ENCODE results near the gene GPBAR1.

The GPBAR1 gene, protein sequence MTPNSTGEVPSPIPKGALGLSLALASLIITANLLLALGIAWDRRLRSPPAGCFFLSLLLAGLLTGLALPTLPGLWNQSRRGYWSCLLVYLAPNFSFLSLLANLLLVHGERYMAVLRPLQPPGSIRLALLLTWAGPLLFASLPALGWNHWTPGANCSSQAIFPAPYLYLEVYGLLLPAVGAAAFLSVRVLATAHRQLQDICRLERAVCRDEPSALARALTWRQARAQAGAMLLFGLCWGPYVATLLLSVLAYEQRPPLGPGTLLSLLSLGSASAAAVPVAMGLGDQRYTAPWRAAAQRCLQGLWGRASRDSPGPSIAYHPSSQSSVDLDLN

DNA sequence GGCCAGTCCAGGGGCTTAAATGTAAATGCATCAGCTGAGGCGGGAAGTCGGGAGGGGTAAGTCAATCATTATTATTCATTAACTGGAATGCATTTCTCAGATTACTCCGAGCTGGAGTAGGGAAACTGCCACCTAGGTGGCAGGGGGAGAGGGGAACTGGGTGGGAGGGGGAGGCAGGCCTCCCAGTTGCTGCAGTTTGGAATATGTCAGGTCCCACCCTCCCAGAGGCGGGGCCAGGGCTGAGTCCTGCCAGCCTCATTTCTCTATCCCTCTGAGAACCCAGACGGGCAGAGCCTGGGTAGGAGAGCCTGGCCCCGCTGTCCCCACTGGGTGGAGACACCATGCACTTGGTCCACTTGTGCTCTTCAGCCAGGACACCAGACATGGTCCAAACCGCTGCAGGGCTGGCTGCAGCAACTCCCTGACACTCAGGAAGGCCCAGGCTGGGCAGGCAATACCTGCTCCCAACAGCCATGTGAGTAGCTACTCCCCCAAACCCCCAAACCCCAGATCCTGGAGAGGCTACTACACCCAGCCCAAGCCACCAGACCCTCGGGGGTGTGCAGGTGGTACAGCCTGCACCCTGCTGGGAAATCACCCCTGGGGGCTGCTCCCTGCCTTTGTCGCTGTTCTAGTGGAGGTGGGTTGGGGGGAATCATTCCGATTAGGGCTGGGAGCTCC is at the start of gene GPBAR1:
Gene GPBAR1 (plus strand): TSS at position 274 of the 681 bp plus-strand sequence. CDS start 1,710 bp downstream, outside the sequence.
- DNase-seq = no peak

DNA sequence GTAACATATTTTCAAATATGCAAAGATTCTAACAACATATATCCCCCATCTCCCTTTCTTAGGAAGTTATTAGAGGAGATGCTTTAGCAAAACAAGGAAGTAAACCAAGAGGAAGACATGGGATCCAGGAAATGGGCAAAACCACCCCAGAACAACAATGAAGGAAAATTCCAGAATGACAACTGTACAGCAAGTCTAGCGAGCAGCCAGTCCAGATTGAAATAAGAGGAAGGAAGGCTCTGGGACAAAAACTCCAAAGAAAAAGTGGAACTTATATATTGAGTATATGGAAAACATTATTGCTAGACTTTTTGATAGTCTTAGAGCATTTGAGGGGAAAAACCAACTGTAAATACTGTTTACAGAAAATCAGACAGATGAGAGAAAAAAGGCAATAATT is 46.7 kb upstream of the GPBAR1 start:
- DNase-seq = no peak

DNA sequence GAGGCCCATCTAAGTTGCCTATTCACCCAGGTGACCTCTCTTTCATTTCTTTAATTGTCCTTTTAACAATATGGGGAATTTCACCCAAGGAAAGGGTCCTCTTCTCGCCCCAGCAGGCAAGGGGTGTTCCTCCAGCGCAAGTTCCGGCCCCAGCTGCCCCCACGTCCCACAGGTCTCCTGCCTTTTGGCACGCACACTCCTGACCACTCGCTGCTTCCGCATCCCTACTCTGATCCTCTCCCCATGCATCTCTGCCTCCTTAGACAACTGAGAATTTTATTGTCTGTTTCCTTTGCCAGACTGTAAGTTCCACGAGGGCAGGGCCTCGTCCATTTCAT is 44.5 kb upstream of the GPBAR1 start:
- peak in 2 of 14 donors; percentile 36 to 55 for DNase-seq

DNA sequence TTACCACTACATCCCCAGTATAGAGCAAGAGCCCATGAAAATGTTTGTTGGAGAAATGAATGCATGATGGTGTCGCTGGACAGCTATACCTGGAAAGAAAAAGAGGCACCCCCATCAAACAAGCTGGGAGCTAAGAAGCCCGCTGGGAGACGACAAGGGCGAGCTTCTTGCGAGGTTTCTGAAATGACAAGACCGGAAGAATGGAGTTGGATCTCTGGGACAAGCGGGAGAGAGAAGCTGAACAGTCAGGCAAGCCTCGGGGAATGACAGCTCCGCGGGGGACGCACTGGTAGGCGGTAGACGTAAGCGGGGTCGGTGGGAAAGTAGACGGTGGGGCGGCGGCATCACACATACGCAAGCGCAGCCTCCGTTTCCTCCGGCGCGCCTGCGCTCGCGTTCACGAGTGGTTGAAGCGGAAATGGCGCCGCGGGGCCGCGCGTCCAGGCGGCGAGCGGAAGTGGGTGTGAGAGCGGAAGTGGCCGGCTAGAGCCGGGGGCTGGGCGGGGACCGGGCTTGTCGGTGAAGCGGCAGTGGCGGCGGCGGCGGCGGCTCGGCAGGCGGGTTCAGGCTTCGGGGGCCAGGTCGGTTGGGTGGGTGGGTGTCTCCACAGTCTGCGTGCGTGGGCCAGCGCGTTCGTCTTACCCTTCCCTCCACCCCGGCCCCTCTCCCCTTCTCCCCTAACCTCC is 44.0 kb upstream of the GPBAR1 start, which contains the start of gene ARPC2:
Gene ARPC2 (plus strand): TSS at position 516 of the 686 bp plus-strand sequence. CDS start 282 bp downstream, outside the sequence.
- DNase-seq = peak; percentile 53 to 95 (median 88)

DNA sequence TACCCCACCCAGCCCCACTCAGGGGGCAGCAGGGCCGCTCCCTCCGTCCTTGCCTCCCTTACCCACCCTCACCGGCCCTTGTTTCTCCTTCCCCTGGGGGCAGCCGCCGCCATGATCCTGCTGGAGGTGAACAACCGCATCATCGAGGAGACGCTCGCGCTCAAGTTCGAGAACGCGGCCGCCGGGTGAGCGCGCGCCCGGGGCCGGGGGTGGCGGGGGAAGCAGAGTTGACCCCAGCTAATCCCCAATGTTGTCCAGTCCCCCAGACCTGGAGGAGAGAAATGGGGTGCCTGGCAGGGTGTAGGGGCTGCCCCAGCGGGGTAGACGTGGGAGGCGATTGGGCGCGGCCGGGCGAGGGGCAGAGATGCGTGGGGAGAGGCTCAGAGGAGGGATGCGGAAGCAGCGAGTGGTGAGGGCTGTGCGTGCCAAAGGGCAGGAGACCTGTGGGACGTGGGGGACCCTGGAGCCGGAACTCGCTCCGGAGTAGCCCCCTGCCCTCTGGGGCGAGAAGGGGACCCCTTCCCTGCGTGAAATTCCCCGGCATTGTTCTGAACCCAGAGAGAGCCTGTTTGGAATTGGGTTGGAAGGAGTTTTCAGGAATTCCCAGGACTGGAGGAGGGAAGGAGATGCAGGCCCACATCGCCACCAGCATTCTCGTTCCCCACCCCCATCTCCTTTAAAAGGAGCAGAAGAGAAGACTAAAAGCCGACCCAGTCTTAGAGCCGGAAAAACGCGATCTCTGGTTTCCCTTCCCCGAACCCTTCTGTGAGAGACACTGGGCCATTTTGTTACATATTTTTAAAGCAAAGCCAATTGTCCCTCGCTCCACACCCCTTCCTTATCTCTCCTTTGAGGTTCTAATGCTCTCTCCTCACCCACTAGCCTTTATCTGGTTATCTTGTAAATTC is 43.2 kb upstream of the GPBAR1 start:
- peak in 10 of 14 donors; percentile 17 to 65 (median 53) for DNase-seq

DNA sequence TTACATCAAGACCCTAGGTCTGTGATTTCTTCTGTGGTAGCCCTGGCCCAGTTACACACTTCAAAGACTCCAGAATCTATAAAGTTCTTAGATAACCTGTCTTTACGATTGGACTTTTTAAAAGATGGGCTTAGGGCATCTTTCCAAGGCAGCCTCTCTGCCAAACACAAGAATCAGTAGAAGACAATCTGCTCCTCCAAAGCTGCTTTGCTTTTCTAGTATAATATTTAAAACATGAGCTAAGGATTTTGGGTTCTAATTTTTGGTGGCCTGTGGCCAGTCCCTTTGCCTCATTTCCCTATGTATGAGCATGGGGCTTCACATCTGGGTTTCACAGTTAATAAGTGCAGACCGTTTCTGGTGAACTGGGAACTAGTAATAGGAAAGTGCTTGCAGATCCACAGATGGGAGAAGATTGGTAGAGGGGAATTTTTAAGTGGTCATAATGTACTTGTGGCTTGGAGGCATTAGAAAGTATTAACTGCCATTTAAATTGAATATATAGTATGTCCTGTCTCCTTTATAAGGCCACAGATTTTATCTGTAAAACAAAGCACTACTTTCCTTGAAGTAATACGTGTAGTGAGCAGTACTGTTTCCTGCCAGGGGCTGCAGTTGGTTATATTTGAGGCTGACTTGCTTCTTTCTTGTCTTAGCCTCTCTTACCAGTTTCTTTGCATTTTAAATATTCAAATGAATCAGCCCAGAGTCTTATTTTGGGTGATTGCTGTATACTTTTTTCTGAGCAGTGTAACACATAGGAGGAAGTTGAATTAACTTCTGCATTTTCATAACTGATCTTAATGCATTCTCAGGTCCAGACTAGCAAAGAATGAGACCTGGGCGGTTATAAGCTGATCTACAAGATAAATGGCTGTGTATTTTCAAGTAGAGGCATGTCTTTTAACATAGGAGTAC is 42.3 kb upstream of the GPBAR1 start:
- DNase-seq = no peak

DNA sequence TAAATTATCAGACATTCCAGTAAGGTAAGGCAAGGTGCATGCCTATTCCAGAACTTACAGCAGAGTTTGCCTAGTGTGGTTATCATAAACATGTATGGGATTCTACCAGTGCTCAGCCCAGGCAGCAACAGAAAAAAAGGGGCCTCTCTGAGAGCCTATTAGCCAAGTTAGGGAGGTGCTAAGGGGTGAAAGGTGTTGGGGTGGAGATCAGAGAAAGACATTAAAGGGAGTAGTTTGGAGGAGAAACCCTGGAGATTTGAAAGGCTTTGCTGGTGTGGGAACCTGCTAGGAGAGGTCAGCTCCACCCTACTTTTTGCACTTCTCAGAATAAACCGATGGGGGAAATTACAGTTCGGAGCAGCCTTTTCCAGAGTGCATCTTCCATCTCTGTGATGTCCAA is 40.9 kb upstream of the GPBAR1 start:
- no peak for DNase-seq

DNA sequence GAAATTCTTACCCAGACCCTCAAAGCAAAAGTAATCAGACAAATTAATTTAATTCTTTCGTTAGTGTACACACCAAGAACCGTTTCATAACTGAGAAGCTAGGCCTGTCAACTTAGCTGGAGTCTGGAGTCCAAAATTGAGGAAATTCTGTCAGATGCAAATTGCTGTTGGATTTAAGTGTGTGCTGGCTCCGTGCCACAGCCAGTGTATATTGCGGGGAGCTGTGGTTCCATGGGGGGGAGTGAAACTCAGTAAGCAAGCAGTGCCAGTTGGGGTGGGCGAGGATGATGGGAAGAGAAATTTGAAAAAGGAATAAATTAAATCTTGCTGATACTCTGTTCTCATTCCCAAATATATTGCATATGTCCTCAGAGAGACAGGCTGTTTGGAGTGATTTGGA is 39.8 kb upstream of the GPBAR1 start:
- DNase-seq = no peak

DNA sequence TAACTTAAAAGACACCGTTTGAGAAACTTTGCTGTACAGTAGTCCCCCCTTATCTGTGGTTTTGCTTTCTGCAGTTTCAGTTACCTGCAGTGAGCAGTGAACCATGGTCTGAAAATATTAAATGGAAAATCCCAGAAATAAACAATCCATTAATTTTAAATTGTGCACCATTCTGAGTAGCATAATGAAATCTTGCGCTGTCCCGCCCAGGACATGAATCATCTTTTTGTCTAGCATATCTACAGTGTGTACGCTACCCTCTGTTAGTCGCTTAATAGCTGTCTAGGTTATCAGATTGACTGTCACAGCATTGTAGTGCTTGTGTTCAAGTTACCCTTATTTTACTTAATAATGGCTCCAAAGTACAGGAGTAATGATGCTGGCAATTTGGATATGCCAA is 37.8 kb upstream of the GPBAR1 start:
- DNase-seq = no peak

DNA sequence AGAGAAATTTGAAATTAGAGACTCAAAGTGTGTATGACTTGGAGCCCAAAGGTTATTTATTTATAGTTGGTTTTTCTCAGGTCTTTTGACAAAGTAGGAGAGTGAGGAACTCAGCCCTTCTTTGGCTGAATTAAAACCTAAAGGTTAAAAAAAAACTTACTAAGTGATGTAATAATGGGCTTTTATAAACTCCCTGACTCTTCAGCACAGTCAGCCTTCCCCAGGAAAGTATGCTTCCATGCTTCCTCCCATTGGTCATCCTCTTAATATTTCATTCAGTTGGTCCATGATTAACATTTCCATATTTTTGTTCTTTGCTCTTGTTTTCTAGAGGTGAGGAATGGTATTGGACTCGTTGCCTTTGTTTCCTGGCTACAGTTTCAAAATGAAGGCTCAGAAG is 36.6 kb upstream of the GPBAR1 start:
- DNase-seq = no peak

DNA sequence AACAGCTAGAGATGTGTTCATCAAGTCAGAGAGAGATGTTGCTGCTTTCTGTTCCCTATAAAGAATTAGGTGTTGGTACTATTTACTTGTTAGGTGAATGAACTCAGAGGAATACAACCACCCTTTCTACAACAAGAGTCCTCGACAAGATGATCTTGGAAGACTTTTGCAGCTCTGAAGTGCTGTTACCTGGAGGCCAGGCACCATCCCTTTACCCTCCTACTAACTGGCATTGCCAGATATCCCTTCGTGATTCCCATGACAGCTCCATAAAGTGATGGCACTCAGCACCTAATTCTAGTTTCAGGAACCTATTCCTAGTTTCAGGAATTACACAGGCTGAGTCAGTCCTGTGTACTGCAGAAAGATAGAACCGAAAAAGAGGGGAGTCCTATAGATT is 33.9 kb upstream of the GPBAR1 start:
- no peak for DNase-seq

DNA sequence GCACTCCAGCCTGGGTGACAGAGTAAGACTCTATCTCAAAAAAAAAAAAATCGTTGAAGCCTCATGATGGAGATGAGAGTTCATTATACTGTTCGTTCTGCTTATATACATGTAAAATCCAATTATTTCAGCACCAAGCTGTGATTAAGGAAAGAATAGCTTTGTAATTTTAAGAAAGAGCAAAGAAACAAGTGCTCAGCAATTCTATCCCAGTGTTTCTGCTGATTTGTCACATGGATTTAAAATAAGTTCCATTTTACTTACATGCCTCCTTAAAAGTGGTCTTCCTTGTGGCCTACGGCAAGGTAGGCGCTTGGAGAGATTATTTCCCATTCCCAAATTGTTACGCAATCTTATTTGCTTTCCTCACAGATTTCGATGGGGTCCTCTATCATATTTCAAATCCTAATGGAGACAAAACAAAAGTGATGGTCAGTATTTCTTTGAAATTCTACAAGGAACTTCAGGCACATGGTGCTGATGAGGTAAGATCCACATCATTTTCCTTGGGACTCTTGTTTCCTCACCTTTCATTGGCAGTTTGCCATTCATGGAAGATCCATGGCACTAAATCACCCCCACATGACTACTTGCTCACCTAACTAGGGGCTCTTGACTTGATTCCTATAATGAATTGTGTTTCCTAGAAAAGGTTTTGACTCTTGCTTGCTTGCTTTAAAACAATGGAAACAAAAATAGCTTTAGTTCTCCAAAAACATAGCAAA is 32.3 kb upstream of the GPBAR1 start:
- no peak for DNase-seq

DNA sequence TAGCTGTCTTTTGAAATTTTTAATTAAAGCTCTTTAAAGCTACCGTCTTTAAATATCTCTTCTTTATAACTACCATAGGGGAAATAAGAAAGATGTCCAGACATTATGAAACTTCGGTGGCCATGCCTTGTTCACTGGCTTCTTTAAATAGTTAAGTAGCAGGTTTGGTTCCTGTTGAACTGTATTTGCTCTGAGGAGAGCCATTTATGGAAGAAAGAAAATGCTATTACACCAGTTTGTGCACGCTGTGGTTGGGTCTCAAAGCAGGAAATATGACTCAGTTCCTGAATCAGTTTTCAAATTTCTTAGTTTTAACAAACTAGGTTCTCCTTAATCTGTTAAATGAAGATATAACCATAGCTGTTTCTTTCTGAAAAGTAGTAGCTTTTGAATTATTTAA is 31.6 kb upstream of the GPBAR1 start:
- no peak for DNase-seq

DNA sequence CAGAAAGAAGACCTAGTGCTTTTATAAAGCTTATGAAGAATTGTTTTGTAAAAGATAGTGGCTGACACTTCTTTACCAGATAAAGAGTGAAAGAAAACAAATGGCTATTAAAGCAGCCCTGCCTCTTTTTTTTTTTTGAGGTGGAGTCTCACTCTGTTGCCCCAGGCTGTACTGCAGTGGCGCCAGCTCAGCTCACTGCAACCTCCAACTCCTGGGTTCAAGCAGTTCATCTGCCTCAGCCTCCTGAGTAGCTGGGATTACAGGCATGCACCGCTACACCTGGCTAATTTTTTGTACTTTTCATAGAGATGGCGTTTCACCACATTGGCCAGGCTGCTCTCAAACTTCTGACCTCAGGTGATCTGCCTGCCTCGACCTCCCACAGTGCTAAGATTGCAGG is 31.0 kb upstream of the GPBAR1 start:
- no peak for DNase-seq

DNA sequence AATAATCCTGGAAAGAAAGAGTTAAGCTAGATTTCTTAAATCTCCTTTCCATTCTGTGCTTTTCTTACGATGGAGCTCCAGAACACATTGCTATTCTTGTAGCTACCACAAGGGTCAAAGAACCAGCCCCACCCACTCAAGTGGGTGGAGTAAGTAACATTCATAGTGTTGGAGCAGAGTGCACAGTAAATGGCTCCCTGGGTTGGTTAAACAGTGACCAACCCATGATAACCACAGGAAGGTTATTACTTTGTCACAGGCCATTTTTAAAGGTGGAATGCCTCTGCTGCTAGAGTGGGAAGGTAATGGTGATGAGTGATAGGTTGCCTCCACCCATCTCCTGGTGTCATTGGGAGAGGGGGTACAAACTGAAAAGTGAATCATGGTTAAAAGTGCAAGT is 29.9 kb upstream of the GPBAR1 start:
- DNase-seq = no peak

DNA sequence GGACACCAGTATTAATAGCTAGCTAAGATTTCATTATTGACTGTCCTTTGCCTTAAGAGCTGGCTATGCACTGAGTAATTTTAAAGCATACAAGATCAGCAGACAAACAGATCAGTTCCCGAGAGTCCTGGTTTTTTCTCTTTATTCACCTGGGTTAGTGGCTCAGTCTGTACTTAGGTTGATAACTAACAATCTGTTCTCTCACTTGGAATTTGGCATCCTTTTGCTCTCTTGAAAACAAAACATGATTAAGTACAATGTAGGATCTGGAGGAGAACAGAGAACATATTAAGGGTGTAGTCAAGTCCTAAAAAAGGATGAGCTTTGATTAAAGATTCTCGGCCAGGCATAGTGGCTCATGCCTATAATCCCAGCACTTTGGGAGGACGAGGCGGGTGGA is 27.3 kb upstream of the GPBAR1 start:
- DNase-seq = peak in 1 of 14 donors; percentile 7

DNA sequence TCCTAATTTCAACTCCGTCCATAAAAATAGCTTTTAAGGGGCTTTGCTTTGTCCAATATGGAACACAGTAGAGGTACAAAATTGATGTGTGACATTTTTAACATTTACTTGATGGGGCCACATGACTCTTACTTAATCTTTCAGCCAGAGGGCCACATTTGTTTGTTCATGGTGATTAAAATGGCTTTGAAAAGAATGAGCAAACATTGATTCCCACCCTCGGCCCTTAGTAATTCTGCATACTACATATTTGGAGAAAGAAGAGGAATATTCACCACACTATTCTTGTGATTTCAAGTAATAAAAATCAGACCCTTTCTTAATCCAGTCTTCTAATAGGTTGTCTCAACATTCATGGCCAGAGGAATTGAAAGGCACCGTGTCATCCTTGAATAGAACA is 26.3 kb upstream of the GPBAR1 start:
- DNase-seq = no peak

DNA sequence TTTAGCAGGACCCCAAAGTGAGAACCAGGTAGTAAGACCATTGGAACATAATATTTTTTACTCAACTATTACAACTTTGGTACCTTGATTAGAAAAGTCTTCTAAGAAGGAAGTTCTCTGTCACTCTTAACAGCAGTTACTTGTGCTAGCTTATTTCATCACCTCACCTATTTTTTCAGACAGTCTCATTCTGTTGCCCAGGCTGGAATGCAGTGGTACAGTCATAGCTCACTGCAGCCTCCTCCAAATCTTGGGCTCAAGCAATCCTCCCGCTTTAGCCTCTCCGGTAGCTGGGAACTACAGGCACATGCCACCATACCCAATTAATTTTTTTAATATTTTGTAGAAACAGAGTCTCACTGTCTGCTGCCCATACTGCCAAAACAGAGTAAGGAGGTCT is 25.8 kb upstream of the GPBAR1 start:
- DNase-seq = no peak

DNA sequence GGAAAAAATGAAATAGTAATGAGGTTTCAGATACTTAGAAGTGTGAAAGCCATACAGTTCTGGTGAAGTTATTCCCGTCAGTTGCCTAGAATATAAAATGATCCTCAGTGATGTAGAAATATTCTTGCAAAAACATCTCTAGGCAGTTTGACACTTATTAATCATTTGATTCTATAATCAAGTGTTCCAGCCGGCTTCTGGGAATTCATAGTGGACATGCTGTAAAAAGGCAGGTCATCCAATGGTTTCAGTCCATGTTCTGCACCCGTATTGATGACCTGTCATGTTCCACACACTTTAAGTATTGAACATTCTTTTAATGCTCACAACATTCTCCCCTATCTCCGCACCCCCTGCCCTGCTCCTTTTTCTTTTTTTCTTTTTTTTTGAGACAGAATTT is 24.0 kb upstream of the GPBAR1 start:
- DNase-seq = no peak

DNA sequence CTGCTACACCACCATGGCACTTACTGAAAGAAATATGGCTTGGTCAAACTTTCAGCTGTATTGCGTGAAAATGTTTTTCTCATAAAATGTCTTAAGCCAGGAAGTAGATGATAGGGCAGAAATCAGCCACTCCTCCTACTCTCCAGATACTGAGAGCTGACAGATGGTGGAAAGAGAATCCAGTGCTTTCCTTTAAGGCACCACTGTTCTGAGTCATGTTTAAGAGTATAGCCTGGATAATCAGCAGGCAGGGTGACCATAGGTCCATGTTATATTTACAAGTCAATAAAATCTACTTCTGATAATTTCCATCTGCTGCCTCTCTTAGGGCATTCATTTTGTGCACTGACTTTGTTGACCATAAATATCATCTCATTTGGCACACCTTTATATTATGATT is 21.9 kb upstream of the GPBAR1 start:
- no peak for DNase-seq

DNA sequence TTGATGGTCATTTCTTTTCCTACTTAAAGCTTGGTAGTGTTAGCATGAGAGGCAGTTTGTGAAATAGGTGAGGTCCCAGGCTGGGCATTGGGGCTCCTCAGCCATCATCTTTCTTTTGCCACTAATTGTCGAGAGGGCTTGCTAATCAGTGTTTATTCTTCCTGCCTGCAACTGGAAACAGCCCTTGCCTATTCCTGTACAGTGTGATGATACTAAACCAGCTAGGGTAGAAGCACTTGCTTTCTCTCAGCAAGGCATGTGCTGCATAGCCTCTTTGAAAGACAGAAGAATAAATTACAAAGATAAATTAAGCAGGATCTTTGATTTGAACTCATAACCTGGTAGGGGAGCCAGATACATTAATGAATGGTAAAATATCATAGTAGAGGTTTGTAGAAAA is 16.6 kb upstream of the GPBAR1 start:
- no peak for DNase-seq

Data from C1 segment of cervical spinal cord (tissue), 14 donors.